Colonic mucosa (tissue), 4 donors: Measurements from ENCODE around the gene BEAN1. TPM values are rescaled to one million over a fixed set of nuclear protein-coding genes. Genes with fewer than 3 reads are reported as not detected.

Source experiments
- DNase-seq: peaks from one replicate; pipeline ENCODE4 v3.0.0-alpha.2; 2020
- H3K27ac ChIP-seq: fragments of 200-600 bp; one replicate; pipeline ENCODE4 v1.8.0; 2021
- H3K27me3 ChIP-seq: fragments of 200-600 bp; one replicate; pipeline ENCODE4 v1.8.0; 2021
- H3K36me3 ChIP-seq: fragments of 200-600 bp; one replicate; pipeline ENCODE4 v1.8.0; 2021
- H3K4me1 ChIP-seq: fragments of 200-600 bp; one replicate; pipeline ENCODE4 v1.8.0; 2021; ENCODE audit warnings: mild to moderate bottlenecking
- H3K4me3 ChIP-seq: fragments of 200-600 bp; one replicate; pipeline ENCODE4 v1.8.0; 2021
- H3K9ac ChIP-seq, 2 donors: one replicate each; pipeline ENCODE4 v1.7.0; 2013; ENCODE audit warnings: control low read depth in 2 of 2, low read depth in 2 of 2, low read length in 2 of 2
- H3K9me3 ChIP-seq: fragments of 200-600 bp; one replicate; pipeline ENCODE4 v1.8.0; 2021
- CTCF ChIP-seq: fragments of 200-600 bp; IDR thresholded peaks from one replicate; pipeline ENCODE4 v1.8.0; 2022; ENCODE audit warnings: antibody characterized with exemption, mild to moderate bottlenecking
- intact Hi-C: fragments of 100-400 bp; cut with DNase I; formaldehyde crosslinking; loops from one replicate; pipeline ENCODE4 v1.14.1; 2022
- total RNA-seq, 2 donors: library from RNA; stranded (reverse); fragmentation: NEBNext Ultra II Directional in 1 of 2; extraction: Animal tissue kit (Norgen Biotek cat#: 25700) in 1 of 2; gene quantifications; one replicate each; pipeline ENCODE4 v1.2.1, GENCODE V29; 2021
- donor health status: healthy.
- donor health status: DM: no; HTN: no; CAD: no.
- donor health status: DM: no; HTN: no; CAD: no.

The BEAN1 gene
- total RNA-seq, 2 donors from 2014 or later, result 0.32 TPM; not detected in 1

DNA sequence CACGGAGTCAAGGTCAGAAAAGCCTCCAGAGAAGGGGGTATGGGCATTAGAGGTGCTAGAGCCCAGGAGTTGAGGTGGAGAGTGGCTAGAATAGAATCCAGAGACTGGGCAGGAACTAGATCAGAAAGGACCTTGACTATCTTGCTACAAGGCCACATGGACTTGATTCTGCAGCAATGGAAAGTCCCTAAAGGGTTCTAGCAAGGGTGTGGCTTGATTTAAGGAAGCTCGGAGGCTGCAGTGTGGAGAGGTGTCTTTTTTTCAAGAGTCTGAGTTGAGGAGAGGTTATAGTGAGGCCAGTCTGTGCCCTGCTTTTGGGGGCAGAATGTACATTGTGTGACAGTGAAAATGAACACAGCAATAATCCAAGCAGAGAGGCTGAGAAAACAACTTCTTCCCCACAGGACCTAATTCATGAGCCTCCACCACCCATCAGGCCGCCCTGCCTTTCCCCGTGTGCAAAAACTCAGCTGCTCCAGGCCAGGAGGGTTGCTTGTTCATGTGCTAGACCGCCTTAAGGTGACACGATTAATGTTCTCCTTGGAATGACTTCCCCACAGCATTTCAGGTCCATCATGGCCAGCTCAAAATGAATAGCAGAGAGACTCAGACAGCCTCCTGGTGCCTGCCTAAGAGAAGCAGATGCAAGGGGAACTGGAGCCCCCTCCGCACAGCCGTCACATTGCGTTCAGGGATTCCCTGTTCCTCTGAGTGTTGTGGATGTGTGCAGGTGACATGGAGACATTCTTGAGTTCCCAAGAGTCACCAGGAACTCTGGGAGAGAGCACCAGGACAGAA is 8.7 kb upstream of the BEAN1 start:
- Histone ChIP-seq H3K27me3 (no peaks in the 10 kb centered on the region), H3K4me3 (no peak overlapping the region), H3K4me1 (no peaks in the 10 kb centered on the region), H3K27ac (no peak overlapping the region), H3K9ac (no peak overlapping the region), H3K36me3 (no peaks in the 10 kb centered on the region), H3K9me3 (no peaks in the 10 kb centered on the region)
- TF ChIP-seq CTCF, result no peak
- no peak for DNase-seq
- intact Hi-C loops, result no loop called here

DNA sequence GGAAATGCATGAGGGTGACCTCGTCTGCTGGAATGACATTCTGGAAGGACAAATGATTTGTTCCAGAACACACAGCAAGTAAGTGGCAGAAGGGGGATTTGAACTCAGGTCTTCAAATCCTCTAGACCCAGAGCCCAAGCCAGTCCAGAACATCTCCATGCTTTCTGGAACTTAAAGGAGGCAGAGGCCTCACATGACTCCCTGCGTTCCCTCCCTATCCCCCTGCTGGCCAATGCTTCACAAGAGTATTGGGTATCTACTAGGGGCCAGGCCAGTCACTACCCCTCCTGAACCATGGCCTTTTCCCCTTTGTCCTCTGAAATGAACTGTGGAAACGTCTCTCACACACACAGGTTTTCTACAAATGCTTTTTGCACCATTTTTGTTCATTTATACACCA is 7.6 kb upstream of the BEAN1 start:
- Histone ChIP-seq H3K36me3 (no peaks in the 10 kb centered on the region), H3K27ac (no peak overlapping the region), H3K9me3 (no peaks in the 10 kb centered on the region), H3K4me1 (no peaks in the 10 kb centered on the region), H3K4me3 (no peak overlapping the region), H3K9ac (no peak overlapping the region), H3K27me3 (no peaks in the 10 kb centered on the region)
- intact Hi-C loops, result no loop called here
- no peak for TF ChIP-seq CTCF
- DNase-seq, result no peak

DNA sequence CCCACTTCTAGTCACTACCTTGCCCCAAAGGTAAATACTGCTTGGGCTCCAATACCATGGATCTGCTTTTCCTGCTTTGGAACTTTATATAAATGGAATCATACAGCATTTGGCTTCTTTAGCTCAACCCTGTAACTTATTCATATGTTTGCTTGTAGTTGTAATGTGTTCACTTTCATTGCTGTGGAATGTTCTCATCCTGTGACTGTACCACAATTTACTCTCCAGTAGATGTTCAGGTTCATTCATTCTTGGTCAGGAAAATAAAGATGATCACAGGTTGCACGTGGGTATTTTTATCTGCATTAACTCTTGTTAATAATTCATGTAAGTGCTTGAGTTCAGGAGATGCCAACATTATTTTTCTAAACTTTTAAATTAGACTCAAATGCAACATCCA is 6.7 kb upstream of the BEAN1 start:
- no peak for TF ChIP-seq CTCF
- intact Hi-C loops, result no loop called here
- no peaks in the 10 kb centered on the region for H3K4me1 ChIP-seq
- peaks cover 2% of the 10 kb centered on the region for H3K27me3 ChIP-seq
- DNase-seq, result no peak
- no peak overlapping the region for H3K4me3 ChIP-seq
- H3K36me3 ChIP-seq, result no peaks in the 10 kb centered on the region
- H3K9me3 ChIP-seq, result no peaks in the 10 kb centered on the region
- H3K27ac ChIP-seq, result no peak overlapping the region
- no peak overlapping the region for H3K9ac ChIP-seq

- no peaks in the 10 kb centered on the region for H3K36me3 ChIP-seq
- no peaks in the 10 kb centered on the region for H3K9me3 ChIP-seq
- intact Hi-C loops, result no loop called here
- no peak for DNase-seq
- no peak overlapping the region for H3K9ac ChIP-seq
- no peak overlapping the region for H3K4me3 ChIP-seq
- peaks cover 15% of the 10 kb centered on the region for H3K27me3 ChIP-seq
- TF ChIP-seq CTCF, result no peak
- H3K4me1 ChIP-seq, result peaks cover 3% of the 10 kb centered on the region
- H3K27ac ChIP-seq, result no peak overlapping the region
Observed at GRCh38 chr16:66421891-66422290, 5.2 kb upstream of the BEAN1 start.

GRCh38 chr16:66422366-66422765 is 4.7 kb upstream of the BEAN1 start:
- H3K27ac ChIP-seq, result no peak overlapping the region
- H3K4me3 ChIP-seq, result no peak overlapping the region
- peaks cover 18% of the 10 kb centered on the region for H3K27me3 ChIP-seq
- no peak for TF ChIP-seq CTCF
- peaks cover 3% of the 10 kb centered on the region for H3K4me1 ChIP-seq
- H3K9ac ChIP-seq, result no peak overlapping the region
- no peaks in the 10 kb centered on the region for H3K9me3 ChIP-seq
- H3K36me3 ChIP-seq, result no peaks in the 10 kb centered on the region
- DNase-seq, result no peak
- intact Hi-C loops, result no loop called here
